ENCODE results near the gene PKNOX2. TPM values are rescaled to one million over a fixed set of nuclear protein-coding genes. Genes with fewer than 3 reads are reported as not detected.

The PKNOX2 gene
- total and polyA plus RNA-seq, 2 of the 8 experiments (the other 6 are each of a cell fraction or from before 2014, with no cell fraction given) = 2.0 TPM

- Histone ChIP-seq H3K23ac (ENCODE audit: insufficient read length) (no peak overlapping the region), H2AFZ (ENCODE audit: low read length) (no peak overlapping the region), H4K20me1 (replicated peaks in 1 of 2; ENCODE audit: control insufficient read depth in 1 of 2, insufficient read depth in 2 of 2, low read length in 2 of 2) (no peaks in the 10 kb centered on the region), H3K4me3 (ENCODE audit: extremely low read depth in 1 of 4, insufficient read depth in 2 of 4, low read depth in 3 of 4, low read length in 4 of 4) (no peak overlapping the region), H4K91ac (replicated peaks; ENCODE audit: insufficient read length, low read length) (no peak overlapping the region), H4K5ac (ENCODE audit: insufficient read length, low read depth, low read length) (no peak overlapping the region), H3K27ac (ENCODE audit: low read depth, low read length) (no peak overlapping the region), H3K27me3 (replicated peaks in 1 of 4; ENCODE audit: control insufficient read depth in 3 of 4, extremely low read depth in 1 of 4, insufficient read depth in 3 of 4, low read length in 3 of 4) (peaks cover 0 to 9% (median 1%) of the 10 kb centered on the region in 4 experiments; a peak in 2 of 7 replicates), H3K36me3 (ENCODE audit: control insufficient read depth in 2 of 4, insufficient read depth in 4 of 4, low read length in 3 of 4) (no peaks in the 10 kb centered on the region), H4K8ac (ENCODE audit: extremely low read depth, insufficient read depth, low read length) (no peak overlapping the region), H2BK5ac (ENCODE audit: low read depth, low read length) (peak overlapping the region; percentile 18; the same call in 1 of the 2 replicates), H2AK5ac (ENCODE audit: low read depth, low read length) (no peak overlapping the region), H3K79me1 (ENCODE audit: low read depth, low read length) (no peaks in the 10 kb centered on the region), H3K9me3 (ENCODE audit: insufficient read depth in 2 of 2, low read depth in 1 of 2, low read length in 1 of 2) (no peaks in the 10 kb centered on the region), H2BK15ac (ENCODE audit: low read length) (no peak overlapping the region), H3K4me1 (replicated peaks in 1 of 4; ENCODE audit: control insufficient read depth in 3 of 4, insufficient read depth in 4 of 4, low read length in 3 of 4) (peaks cover 0 to 22% (median 10%) of the 10 kb centered on the region in 4 experiments; a peak in 6 of 7 replicates), H2BK12ac (ENCODE audit: low read depth, low read length) (no peak overlapping the region), H3K9ac (replicated peaks in 1 of 4; ENCODE audit: extremely low read depth in 1 of 4, low read depth in 3 of 4, low read length in 3 of 4) (no peak overlapping the region), H3K18ac (ENCODE audit: extremely low read depth, low read length) (peak overlapping the region; percentile 24; the same call in 1 of the 2 replicates), H3K56ac (replicated peaks; ENCODE audit: insufficient read length, low read depth, low read length) (no peak overlapping the region), H3K14ac (ENCODE audit: insufficient read length) (no peak overlapping the region), H3K4ac (replicated peaks; ENCODE audit: insufficient read length, low read depth, low read length) (no peak overlapping the region), H2BK120ac (replicated peaks; ENCODE audit: low read depth, low read length) (no peak overlapping the region), H3K79me2 (ENCODE audit: control insufficient read depth in 1 of 2, insufficient read depth in 2 of 2, low read length in 2 of 2) (no peaks in the 10 kb centered on the region), H3K4me2 (ENCODE audit: insufficient read depth in 1 of 2, low read depth in 2 of 2, low read length in 2 of 2) (no peak overlapping the region), H3K23me2 (ENCODE audit: low read depth, low read length) (no peaks in the 10 kb centered on the region), H2BK20ac (ENCODE audit: low read length) (no peak overlapping the region)
- WGBS, 2 experiments (ENCODE audit: extremely low coverage in 1 of 2, insufficient coverage in 1 of 2, insufficient read length in 1 of 2, insufficient replicate concordance in 2 of 2, low coverage in 1 of 2, low lambda C conversion rate in 2 of 2, missing lambda C conversion rate in 1 of 2) = 87% methylated on average over 28 of the region's 32 CpGs; no CpG with 5 or more reads in 1 of the 2 experiments
- FAIRE-seq = no peak
- CTCF ChIA-PET (ENCODE audit: partially characterized antibody) = interaction anchor here (0.5 to 25.6 kb wide), 24 partner anchors 6 to 521 kb away, joined by 3 to 486 read pairs (median 5); no protein-coding TSS in a partner anchor
- TF ChIP-seq CREB1 (IDR thresholded peaks at IDR 0.05) (peak; percentile 26; the same call in 1 of the 2 replicates), SP1 (IDR thresholded peaks at IDR 0.05; ENCODE audit: low read depth, low read length) (no peak)
- no peak for DNase-seq (ENCODE audit: low read depth in 1 of 2, low spot score in 2 of 2)
- POLR2A ChIA-PET (ENCODE audit: partially characterized antibody) = interaction anchor here (1.1 kb wide), 1 partner anchor 188 kb away, joined by 3 read pairs; no protein-coding TSS in a partner anchor
Measured at GRCh38 chr11:125351033-125351867, 186.7 kb downstream of the PKNOX2 start.

All from H1 (cell line).